ENCODE data around the gene SORCS2. TPM values are rescaled to one million over a fixed set of nuclear protein-coding genes. Genes with fewer than 3 reads are reported as not detected.

SORCS2 gene
- total RNA-seq, 4 donors from 2014 or later: 0.07 to 1.2 (median 0.11) TPM

DNA sequence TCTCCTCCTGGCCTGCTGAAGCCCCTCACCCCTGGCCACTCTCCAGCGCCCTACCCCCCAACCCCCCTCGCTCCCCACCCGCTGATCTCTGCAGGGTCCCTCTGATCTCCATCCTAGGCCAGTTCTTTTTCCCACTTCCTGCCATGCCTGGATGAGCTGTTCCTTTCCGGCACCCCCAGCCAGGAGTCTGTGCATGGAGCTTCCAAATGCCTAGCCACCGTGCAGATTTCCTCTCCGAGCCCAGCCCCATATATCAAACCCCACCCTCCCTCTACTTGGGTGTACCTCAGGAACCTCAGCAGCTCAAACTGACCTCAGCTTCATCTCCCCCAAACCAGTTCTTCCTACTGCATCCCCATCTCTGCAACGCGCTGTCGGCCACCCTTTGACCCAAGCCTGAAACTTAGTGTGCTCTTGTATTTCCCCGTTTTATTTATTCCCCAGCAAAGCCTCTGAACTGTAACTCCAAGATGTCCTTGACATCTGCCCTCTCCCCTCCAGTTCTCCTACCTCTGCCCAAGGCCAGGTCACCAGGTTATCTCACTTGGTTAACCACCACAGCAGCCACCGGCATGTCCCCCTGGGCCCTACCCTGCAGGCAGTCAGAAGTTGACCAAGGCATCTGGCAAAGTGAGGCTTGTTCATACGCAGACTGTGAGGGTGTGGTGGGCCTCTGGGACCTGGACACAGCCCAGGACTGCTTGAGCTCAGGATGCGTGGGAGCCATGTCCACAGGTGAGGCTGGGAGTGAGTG is 437.3 kb downstream of the SORCS2 start:
- Histone ChIP-seq H3K4me1 (no peaks in the 10 kb centered on the region), H3K9me3 (no peaks in the 10 kb centered on the region), H3K4me3 (no peak overlapping the region), H3K36me3 (no peaks in the 10 kb centered on the region), H3K27me3 (peaks cover 0 to 18% (median 7%) of the 10 kb centered on the region in 3 donors), H3K27ac (no peak overlapping the region)
- no peak for DNase-seq
- TF ChIP-seq POLR2A (IDR thresholded peaks at IDR 0.05): no peak
- TF ChIP-seq, protein P1, sequence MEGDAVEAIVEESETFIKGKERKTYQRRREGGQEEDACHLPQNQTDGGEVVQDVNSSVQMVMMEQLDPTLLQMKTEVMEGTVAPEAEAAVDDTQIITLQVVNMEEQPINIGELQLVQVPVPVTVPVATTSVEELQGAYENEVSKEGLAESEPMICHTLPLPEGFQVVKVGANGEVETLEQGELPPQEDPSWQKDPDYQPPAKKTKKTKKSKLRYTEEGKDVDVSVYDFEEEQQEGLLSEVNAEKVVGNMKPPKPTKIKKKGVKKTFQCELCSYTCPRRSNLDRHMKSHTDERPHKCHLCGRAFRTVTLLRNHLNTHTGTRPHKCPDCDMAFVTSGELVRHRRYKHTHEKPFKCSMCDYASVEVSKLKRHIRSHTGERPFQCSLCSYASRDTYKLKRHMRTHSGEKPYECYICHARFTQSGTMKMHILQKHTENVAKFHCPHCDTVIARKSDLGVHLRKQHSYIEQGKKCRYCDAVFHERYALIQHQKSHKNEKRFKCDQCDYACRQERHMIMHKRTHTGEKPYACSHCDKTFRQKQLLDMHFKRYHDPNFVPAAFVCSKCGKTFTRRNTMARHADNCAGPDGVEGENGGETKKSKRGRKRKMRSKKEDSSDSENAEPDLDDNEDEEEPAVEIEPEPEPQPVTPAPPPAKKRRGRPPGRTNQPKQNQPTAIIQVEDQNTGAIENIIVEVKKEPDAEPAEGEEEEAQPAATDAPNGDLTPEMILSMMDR (IDR thresholded peaks at IDR 0.05 in 4 of 5, conservative IDR thresholded peaks at IDR 0.05 in 1 of 5): no peak
- intact Hi-C loops (cut with DNase I; ENCODE audit: low total_unique reads): no loop called here
- in situ Hi-C loops (cut with MboI; ENCODE audit: low sequenced_read_pairs in 4 of 4): no loop called here
- no peak for ATAC-seq

DNA sequence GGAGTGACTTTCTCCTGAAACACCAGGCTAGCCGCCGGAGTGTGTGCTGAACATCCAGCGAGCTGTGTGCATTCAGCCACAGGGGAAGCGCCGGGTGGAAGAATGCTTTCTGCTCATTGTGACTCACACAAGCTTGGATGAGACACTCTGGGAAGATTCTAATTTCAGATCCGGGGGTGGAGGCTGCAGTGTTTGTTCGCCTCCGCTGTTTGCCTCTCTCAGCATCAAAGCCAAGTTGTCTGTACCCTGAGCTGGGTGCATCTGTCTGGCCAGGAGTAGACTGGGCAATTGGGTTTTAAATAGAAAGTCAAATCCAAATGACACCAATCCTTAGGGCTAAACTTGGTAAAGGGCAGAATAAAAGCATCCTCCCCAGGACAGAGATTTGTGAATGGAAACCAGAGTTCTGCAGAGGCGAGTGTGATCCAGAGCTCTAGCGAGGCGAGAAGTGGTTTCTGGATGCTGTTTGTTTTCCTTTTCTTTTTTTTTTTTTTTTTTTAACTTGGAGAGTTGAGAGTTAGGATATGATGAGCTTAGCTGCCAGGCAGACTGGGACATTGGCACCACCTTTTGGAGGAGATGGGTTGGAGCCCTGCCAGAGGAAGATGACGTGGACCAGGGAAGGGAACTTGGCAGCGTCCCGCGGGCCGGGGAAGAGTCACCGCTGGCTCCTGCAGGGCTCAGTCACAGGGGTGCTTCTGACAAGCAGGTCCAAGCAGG is 438.4 kb downstream of the SORCS2 start:
- Histone ChIP-seq H3K36me3 (no peaks in the 10 kb centered on the region), H3K27me3 (peaks cover 0 to 18% (median 7%) of the 10 kb centered on the region in 3 donors), H3K27ac (no peak overlapping the region), H3K4me3 (no peak overlapping the region), H3K4me1 (no peaks in the 10 kb centered on the region), H3K9me3 (no peaks in the 10 kb centered on the region)
- in situ Hi-C loops (cut with MboI; ENCODE audit: low sequenced_read_pairs in 4 of 4): no loop called here
- DNase-seq: peak in 1 of 2 donors; percentile 21
- TF ChIP-seq, protein P1 (IDR thresholded peaks at IDR 0.05 in 4 of 5, conservative IDR thresholded peaks at IDR 0.05 in 1 of 5): no peak
- TF ChIP-seq POLR2A (IDR thresholded peaks at IDR 0.05): no peak
- peak; percentile 36 to 49 for ATAC-seq
- intact Hi-C loops (cut with DNase I; ENCODE audit: low total_unique reads): no loop called here

DNA sequence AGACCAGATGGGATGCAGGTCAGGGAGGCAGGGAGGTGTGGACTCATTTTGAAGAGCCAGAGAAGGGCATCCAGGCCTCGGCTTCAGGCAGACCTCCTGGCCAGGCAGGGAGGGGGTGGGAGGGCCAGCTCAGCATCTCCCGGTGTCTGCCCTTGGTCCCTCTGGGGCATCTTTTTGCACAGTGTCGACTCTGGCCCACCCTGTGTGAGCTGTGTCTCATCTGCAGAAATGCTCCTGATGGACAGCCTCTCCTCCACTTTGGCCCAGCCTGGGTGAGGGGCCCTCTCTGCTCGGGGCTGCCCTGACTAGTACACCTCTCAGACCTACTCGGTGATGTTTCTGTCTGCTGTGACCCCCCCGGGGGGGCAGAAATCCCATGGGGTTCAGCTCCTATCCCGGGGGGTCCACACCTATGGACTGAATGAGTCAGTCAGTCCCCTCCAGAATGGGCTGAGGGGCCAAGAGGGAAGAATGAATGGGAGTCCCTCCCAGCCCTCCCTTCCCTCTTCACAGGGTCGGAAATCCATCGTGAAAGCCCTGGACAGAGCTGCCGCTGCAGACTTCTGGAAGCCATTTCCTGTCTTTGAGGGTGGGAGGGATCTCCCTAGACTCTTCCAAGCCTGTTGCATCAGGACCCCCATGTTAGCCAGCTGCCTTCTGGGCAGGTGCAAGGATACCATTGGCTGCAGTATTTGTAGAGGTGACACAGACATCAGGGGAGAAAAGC is 439.1 kb downstream of the SORCS2 start:
- DNase-seq (no peak), ATAC-seq (no peak)
- TF ChIP-seq, protein P1 (IDR thresholded peaks at IDR 0.05 in 4 of 5, conservative IDR thresholded peaks at IDR 0.05 in 1 of 5): no peak
- no peak for TF ChIP-seq POLR2A (IDR thresholded peaks at IDR 0.05)
- Histone ChIP-seq H3K27me3 (peaks cover 0 to 18% (median 10%) of the 10 kb centered on the region in 3 donors), H3K27ac (no peak overlapping the region), H3K4me3 (no peak overlapping the region), H3K9me3 (no peaks in the 10 kb centered on the region), H3K36me3 (no peaks in the 10 kb centered on the region), H3K4me1 (no peaks in the 10 kb centered on the region)
- in situ Hi-C loops (cut with MboI; ENCODE audit: low sequenced_read_pairs in 4 of 4): no loop called here
- intact Hi-C loops (cut with DNase I; ENCODE audit: low total_unique reads): no loop called here

DNA sequence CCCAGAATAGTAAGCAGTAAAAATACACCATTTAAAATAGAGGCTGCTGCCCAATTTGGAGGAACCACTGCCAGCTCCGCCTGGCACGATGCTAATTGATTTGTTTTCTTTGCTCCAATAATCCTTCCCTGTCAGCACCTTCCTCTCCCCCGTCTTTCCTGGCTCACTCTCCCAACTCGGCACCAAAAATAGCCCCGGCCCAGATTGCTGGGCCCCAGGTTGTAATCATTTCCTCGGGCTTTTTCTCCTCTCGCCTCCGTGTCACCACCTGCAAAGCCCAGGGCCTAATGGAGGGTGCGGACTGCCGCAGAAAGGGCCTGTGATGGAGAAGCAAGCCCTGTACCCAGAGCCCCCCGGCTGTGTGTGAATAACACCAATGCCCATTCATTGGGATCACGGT is 440.0 kb downstream of the SORCS2 start:
- in situ Hi-C loops (cut with MboI; ENCODE audit: low sequenced_read_pairs in 4 of 4) (no loop called here), intact Hi-C loops (cut with DNase I; ENCODE audit: low total_unique reads) (no loop called here)
- Histone ChIP-seq H3K4me3 (no peak overlapping the region), H3K9me3 (no peaks in the 10 kb centered on the region), H3K4me1 (no peaks in the 10 kb centered on the region), H3K36me3 (no peaks in the 10 kb centered on the region), H3K27ac (no peak overlapping the region), H3K27me3 (peaks cover 0 to 18% (median 10%) of the 10 kb centered on the region in 3 donors)
- DNase-seq (no peak), ATAC-seq (no peak)
- TF ChIP-seq POLR2A (IDR thresholded peaks at IDR 0.05): no peak
- TF ChIP-seq, protein P1 (IDR thresholded peaks at IDR 0.05 in 4 of 5, conservative IDR thresholded peaks at IDR 0.05 in 1 of 5): no peak

Measured in gastrocnemius medialis (tissue), 4 donors.